PFSK-1 (cell line): Measurements from ENCODE around the gene ZFP57.

Experiments
- POLR2AphosphoS5 ChIP-seq: IDR thresholded peaks from 2 replicates; pipeline ENCODE4 v1.6.1; 2012; ENCODE audit warnings: low read depth, mild to moderate bottlenecking, control low read depth, low read length, moderate library complexity
- REST ChIP-seq, 2 experiments: IDR thresholded peaks; 2 replicates each; pipeline versions ENCODE4 v1.6.1 to v1.8.0; 2011 to 2012; ENCODE audit warnings: low read depth in 2 of 2, low read length in 2 of 2, control low read depth in 1 of 2, inconsistent platforms in 1 of 2, mild to moderate bottlenecking in 1 of 2, moderate library complexity in 1 of 2; ENCODE audit not compliant: insufficient read depth in 1 of 2
- SIN3A ChIP-seq: IDR thresholded peaks from 2 replicates; pipeline ENCODE4 v1.6.1; 2012; ENCODE audit warnings: mild to moderate bottlenecking, low read length, moderate library complexity, borderline replicate concordance; ENCODE audit not compliant: insufficient read depth
- TAF1 ChIP-seq: IDR thresholded peaks from 2 replicates; pipeline ENCODE4 v1.6.1; 2012; ENCODE audit warnings: low read length, control low read depth, borderline replicate concordance; ENCODE audit not compliant: insufficient read depth

GRCh38 chr6:29675561-29675960, 5.4 kb downstream of the ZFP57 start:
- TF ChIP-seq POLR2AphosphoS5: no peak
- TF ChIP-seq TAF1: no peak
- no peak for TF ChIP-seq REST (IDR thresholded peaks at IDR 0.05; ENCODE audit: insufficient read depth in 1 of 2, low read depth in 2 of 2, low read length in 2 of 2)
- no peak for TF ChIP-seq SIN3A
